LoVo (cell line): ENCODE measurements around the gene ZNF484.
A peak's percentile ranks its signal among the peaks of the same experiment; 100 is the strongest.
"Not testable (repeated sequence)": the region's sequence is repeated elsewhere in the genome, so short reads cannot be mapped to it uniquely, and the experiment has no call there.

Source experiments
- DNase-seq: peaks from one replicate; pipeline ENCODE4 v3.0.0-alpha.2; 2016; ENCODE audit warnings: low spot score

The ZNF484 gene

GRCh38 chr9:92877531-92878430, at the start of gene ZNF484:
ZNF484 (minus strand) TSS chr9:92878038; CDS start chr9:92875029, 3,009 bp downstream.
- peak; percentile 100 for DNase-seq

- DNase-seq, result no peak
Measured at GRCh38 chr9:92920437-92920836, 42.6 kb upstream of the ZNF484 start.

- no peak for DNase-seq
Measured at GRCh38 chr9:92917176-92917800, 39.5 kb upstream of the ZNF484 start.

GRCh38 chr9:92911511-92912475, 34.0 kb upstream of the ZNF484 start:
- DNase-seq, result no peak

- DNase-seq, result not testable (repeated sequence)
Measured at GRCh38 chr9:92905137-92905536, 27.3 kb upstream of the ZNF484 start.

GRCh38 chr9:92897323-92897722, 19.5 kb upstream of the ZNF484 start:
- DNase-seq, result no peak

- no peak for DNase-seq
Measured at GRCh38 chr9:92895812-92896436, 18.1 kb upstream of the ZNF484 start.

- DNase-seq, result no peak
Measured at GRCh38 chr9:92894711-92895362, 17.0 kb upstream of the ZNF484 start.

GRCh38 chr9:92893916-92894610, 16.2 kb upstream of the ZNF484 start:
- DNase-seq, result not testable (repeated sequence)

GRCh38 chr9:92892276-92892675, 14.4 kb upstream of the ZNF484 start:
- DNase-seq, result peak; percentile 11

- no peak for DNase-seq
Measured at GRCh38 chr9:92890761-92891160, 12.9 kb upstream of the ZNF484 start.

GRCh38 chr9:92887880-92888338, 10.1 kb upstream of the ZNF484 start:
- no peak for DNase-seq

- DNase-seq, result peak; percentile 14
Measured at GRCh38 chr9:92886846-92887610, 9.2 kb upstream of the ZNF484 start.

GRCh38 chr9:92883666-92884405, 6.0 kb upstream of the ZNF484 start:
- DNase-seq, result not testable (repeated sequence)

GRCh38 chr9:92882276-92882675, 4.4 kb upstream of the ZNF484 start:
- no peak for DNase-seq

GRCh38 chr9:92875373-92875772, 2.5 kb downstream of the ZNF484 start:
- DNase-seq, result no peak

- DNase-seq, result no peak
Measured at GRCh38 chr9:92870289-92870688, 7.5 kb downstream of the ZNF484 start.

GRCh38 chr9:92866600-92866999, 11.2 kb downstream of the ZNF484 start:
- DNase-seq, result not testable (repeated sequence)

- no peak for DNase-seq
Measured at GRCh38 chr9:92864152-92864551, 13.7 kb downstream of the ZNF484 start.
